IMR-90 (cell line): ENCODE measurements around the gene SCD.

Source experiments
- RFX5 ChIP-seq: IDR thresholded peaks from 2 replicates; pipeline ENCODE4 v1.8.0; 2012; ENCODE audit warnings: low read depth, mild to moderate bottlenecking, low read length, moderate library complexity
- TF ChIP-seq, protein P1 (sequence below): conservative IDR thresholded peaks from 2 replicates; pipeline ENCODE4 v1.5.1; 2012; ENCODE audit warnings: mild to moderate bottlenecking, low read depth, low read length, improper control_type of control experiment
- TF ChIP-seq, protein P2 (sequence below): fragments of 150-350 bp; IDR thresholded peaks from 2 replicates; pipeline ENCODE4 v1.6.1; 2016; ENCODE audit warnings: low read depth, mild to moderate bottlenecking, low read length, moderate library complexity, borderline replicate concordance

DNA sequence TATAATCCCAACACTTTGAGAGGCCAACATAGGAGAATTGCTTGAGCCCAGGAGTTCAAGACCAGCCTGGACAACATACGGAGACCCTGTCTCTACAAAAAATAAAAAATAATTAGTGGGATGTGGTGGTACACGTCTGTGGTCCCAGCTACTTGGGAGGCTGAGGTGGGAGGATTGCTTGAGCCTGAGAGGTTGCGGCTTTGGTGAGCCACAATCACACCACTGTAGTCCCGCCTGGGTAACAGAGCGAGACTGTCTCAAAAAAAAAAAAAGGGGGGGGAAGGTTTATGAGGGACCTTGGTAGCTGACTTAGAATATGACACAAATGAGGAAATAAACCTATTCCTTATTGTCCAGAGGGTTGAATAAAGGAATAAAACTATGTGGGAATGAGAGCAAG lies 30.8 kb downstream of the SCD start:
- TF ChIP-seq, protein P1, sequence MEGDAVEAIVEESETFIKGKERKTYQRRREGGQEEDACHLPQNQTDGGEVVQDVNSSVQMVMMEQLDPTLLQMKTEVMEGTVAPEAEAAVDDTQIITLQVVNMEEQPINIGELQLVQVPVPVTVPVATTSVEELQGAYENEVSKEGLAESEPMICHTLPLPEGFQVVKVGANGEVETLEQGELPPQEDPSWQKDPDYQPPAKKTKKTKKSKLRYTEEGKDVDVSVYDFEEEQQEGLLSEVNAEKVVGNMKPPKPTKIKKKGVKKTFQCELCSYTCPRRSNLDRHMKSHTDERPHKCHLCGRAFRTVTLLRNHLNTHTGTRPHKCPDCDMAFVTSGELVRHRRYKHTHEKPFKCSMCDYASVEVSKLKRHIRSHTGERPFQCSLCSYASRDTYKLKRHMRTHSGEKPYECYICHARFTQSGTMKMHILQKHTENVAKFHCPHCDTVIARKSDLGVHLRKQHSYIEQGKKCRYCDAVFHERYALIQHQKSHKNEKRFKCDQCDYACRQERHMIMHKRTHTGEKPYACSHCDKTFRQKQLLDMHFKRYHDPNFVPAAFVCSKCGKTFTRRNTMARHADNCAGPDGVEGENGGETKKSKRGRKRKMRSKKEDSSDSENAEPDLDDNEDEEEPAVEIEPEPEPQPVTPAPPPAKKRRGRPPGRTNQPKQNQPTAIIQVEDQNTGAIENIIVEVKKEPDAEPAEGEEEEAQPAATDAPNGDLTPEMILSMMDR = no peak
- no peak for TF ChIP-seq RFX5
- TF ChIP-seq, protein P2, sequence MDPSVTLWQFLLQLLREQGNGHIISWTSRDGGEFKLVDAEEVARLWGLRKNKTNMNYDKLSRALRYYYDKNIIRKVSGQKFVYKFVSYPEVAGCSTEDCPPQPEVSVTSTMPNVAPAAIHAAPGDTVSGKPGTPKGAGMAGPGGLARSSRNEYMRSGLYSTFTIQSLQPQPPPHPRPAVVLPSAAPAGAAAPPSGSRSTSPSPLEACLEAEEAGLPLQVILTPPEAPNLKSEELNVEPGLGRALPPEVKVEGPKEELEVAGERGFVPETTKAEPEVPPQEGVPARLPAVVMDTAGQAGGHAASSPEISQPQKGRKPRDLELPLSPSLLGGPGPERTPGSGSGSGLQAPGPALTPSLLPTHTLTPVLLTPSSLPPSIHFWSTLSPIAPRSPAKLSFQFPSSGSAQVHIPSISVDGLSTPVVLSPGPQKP = no peak
